ENCODE data around the gene ADGRL1.

DNA sequence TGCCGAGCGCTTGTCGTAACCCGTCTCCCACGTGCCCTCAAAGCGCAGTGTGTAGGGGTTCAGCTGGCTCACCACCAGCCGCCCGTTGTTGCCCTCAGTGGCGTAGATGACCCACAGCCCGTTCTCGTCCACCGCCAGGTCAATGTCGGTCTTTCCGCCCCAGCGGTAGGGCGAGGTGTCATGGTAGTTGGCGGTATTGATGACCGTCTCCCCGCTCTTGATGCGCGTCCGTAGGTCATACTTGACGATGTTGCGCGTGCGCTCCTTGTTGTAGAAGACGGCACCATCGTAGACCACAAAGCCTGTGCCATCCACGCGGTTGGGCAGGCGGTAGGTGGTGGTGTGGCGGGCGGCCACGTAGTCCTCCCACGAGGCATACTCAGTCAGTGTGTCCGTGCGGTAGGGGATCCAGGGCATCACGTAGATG, 43.1 kb downstream of the ADGRL1 start:
- TF ChIP-seq, protein P1, sequence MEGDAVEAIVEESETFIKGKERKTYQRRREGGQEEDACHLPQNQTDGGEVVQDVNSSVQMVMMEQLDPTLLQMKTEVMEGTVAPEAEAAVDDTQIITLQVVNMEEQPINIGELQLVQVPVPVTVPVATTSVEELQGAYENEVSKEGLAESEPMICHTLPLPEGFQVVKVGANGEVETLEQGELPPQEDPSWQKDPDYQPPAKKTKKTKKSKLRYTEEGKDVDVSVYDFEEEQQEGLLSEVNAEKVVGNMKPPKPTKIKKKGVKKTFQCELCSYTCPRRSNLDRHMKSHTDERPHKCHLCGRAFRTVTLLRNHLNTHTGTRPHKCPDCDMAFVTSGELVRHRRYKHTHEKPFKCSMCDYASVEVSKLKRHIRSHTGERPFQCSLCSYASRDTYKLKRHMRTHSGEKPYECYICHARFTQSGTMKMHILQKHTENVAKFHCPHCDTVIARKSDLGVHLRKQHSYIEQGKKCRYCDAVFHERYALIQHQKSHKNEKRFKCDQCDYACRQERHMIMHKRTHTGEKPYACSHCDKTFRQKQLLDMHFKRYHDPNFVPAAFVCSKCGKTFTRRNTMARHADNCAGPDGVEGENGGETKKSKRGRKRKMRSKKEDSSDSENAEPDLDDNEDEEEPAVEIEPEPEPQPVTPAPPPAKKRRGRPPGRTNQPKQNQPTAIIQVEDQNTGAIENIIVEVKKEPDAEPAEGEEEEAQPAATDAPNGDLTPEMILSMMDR (IDR thresholded peaks at IDR 0.05): no peak
- TF ChIP-seq POLR2A (IDR thresholded peaks at IDR 0.05): no peak
- no peak for TF ChIP-seq POLR2AphosphoS5 (IDR thresholded peaks at IDR 0.05)
- no peak for TF ChIP-seq EP300 (IDR thresholded peaks at IDR 0.05; ENCODE audit: low read depth)
